HS-27A (cell line): ENCODE results near the gene MS4A4E.
A peak's percentile ranks its signal among the peaks of the same experiment; 100 is the strongest.
"Not testable (repeated sequence)": the region's sequence is repeated elsewhere in the genome, so short reads cannot be mapped to it uniquely, and the experiment has no call there.

Source experiments
- DNase-seq: peaks from one replicate; pipeline ENCODE4 v3.0.0-alpha.2; 2012; ENCODE audit warnings: low read depth, missing footprints

MS4A4E gene

DNA sequence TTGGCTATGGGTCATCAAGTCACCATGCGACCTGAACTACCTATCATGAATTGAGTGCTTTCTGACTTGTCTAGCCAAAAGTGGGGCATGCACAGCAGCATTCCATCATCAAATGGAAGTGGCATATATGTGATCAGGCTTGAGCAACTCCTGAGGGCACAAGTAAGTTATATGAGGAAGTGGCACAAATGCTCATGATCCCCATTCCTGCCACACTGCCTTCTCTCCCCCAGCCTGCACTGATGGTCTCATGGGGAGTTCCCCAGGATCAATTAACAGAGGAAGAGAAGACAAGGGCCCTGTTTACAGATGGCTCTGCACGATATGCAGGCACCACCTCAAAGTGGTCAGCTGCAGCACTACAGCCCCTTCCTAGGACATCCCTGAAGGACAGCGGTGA is 21.8 kb downstream of the MS4A4E start:
- DNase-seq, result no peak

DNA sequence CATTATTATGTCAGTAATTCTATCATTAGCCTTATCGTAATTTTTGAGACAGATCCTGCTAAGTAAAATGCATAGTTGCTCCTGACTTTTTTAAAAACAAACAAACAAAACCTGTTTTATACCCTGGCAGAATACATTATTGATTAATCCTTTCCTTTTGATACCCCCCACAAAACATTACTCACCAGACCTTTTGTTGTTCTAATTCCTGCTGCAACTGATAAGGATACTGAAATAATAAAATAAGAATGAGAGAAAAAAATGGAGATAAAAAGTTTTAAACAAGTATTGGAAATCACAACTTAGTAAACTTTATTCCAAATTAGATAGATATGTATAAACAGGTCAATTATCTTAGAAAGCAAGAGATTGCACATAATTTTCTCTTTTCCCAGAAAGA is 28.6 kb downstream of the MS4A4E start:
- no peak for DNase-seq

DNA sequence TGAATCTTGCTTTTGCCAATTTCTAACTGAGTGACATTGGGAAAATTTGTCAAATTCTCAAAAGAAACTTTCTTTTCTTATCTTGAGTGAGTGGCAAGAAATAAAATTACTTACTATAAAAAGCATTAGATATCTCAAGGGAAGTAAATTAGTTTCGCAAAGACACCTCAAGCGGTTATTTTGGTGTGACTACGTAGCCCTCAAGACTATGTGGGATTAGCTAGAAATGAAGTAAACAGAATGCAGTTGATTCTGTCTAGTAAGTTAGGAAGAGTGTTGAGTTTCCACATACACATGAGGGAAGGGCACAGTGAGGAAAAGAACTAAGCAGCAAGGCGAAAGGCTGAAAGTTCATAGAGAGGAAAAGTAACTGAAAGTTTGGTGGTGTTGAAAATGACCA is 31.7 kb downstream of the MS4A4E start:
- no peak for DNase-seq

- DNase-seq, result no peak
Observed at GRCh38 chr11:60209977-60210376, 33.0 kb downstream of the MS4A4E start.

DNA sequence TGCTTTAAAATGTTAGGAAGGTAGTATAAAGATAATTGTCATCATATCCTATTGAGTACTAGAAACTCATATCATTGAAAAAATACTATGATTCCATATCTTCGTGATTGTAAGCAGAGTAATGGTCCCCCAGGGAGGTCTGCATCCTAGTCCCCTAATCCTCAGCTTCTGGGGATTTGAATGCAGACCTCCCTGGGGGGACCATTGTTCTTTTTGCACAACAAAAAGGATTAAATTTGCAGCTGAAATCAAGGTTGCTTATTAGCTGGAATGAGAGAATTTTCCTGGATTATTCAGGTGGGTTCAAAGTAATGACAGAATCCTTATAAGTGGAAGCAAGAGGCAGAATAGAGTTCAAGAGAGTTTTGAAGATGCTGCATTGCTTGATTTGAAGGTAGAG is 34.0 kb downstream of the MS4A4E start:
- no peak for DNase-seq

DNA sequence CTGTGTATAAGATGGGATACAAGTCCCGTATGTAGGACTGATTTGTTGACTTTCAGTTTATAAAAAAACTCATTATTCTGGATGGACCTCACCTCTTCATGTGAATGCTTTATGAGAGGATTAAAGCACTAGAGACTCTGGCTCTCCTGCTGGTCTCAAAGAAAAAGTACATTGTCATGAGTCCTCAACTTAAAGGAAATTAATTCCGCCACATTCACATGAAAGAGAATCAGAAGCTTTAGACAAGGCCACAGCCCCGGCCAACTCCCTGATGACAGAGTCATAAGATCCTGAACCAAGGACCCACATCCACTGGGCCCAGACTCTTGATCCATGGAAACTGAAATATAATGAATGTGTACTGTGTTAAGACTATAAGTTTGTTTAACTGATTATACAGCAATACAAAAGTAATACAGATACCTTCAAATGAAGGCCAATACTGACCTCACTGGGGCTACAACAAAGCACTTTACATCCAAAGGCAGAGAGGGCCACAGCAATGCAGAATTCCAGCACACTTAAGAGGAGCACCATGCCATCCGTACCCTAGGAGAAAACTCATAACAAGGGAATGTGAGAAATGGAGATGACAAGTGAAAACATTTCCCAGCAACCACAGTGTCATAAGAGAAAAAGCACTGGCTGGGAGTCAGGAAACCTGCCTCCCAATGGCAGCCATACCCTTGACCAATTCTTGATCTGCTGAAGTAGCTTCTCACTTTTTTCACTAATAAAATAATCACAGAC is 34.6 kb downstream of the MS4A4E start:
- peak; percentile 3 for DNase-seq

DNA sequence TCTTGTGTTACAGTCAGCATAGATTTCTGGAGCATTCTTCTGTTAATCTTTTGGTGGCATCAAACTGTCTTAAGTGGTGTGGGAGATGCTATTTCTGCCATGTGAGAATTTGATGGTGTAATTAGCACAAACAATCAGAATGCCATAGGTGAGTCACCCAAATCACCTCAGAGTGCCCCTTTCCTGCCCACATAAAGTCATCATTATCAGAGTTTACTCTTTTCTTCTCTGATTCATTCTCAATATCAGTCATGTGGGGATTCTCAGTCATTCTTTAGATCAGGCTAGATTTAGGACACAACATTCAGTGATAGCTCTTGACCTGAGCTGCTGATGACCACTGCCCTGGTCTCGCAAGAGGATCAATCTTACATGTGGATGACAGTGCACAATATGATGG is 36.3 kb downstream of the MS4A4E start:
- no peak for DNase-seq

- DNase-seq, result no peak
Observed at GRCh38 chr11:60204922-60205321, 38.0 kb downstream of the MS4A4E start.

GRCh38 chr11:60201334-60201733 is 41.6 kb downstream of the MS4A4E start:
- DNase-seq, result not testable (repeated sequence)

GRCh38 chr11:60197442-60197841 is 45.5 kb downstream of the MS4A4E start:
- DNase-seq, result no peak

- DNase-seq, result no peak
Observed at GRCh38 chr11:60195923-60196368, 47.0 kb downstream of the MS4A4E start.

DNA sequence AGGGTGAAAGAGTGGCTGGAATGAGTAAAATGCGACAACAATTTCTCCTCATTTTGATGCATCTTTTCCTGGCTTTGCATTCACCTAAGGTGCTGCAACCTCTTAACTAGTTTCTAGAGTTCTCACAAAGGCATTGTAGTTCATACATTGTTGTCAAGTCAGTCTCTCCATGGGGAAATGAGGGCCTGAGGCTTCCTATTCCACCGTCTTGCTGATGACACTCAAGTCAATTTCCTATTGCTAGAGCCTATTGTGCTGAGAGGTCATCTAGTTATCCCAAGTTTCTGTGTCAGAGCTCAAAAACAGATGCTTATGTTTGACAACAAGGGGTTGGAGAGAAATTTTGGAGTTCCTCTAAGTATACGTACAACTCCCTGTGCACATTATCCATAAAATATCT is 48.4 kb downstream of the MS4A4E start:
- DNase-seq, result no peak

- DNase-seq, result peak; percentile 2
Observed at GRCh38 chr11:60193687-60194433, 49.1 kb downstream of the MS4A4E start.

DNA sequence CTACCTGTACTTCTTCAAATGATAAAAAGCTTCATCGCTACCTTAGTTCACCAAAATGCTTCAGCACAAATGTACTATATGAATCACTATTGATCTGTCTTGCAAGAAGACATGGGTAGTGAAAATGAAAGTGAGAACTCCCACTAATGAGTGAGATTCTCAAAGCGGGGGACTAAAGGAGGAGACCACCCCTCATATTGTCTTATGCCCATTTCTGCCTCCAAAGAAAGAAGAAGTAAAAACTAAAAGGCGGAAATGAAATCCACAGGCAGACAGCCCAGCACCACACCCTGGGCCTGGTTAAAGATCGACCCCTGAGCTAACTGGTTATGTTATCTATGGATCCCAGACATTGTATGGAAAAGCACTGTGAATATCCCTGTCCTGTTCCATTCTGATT is 50.4 kb downstream of the MS4A4E start:
- not testable (repeated sequence) for DNase-seq

- DNase-seq, result not testable (repeated sequence)
Observed at GRCh38 chr11:60188481-60188880, 54.5 kb downstream of the MS4A4E start.

DNA sequence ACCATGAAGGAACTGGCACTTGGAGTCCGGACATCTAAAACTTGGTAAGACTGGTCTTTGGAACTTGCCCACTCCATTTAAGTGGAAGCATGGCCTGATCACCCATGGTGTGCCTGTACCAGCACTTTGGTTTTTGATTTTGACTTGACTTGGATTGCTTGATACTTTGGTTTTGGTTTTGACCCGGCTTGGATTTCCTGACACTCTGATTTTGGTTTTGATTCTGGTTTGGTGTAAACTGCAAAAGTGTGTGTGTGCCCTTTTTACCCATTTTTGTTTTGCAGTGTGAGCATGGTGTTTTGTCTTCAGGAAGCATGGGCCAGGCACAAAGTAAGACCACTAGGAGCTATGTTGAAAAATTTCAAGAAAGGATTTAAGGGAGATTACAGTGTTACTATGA is 56.8 kb downstream of the MS4A4E start:
- not testable (repeated sequence) for DNase-seq

DNA sequence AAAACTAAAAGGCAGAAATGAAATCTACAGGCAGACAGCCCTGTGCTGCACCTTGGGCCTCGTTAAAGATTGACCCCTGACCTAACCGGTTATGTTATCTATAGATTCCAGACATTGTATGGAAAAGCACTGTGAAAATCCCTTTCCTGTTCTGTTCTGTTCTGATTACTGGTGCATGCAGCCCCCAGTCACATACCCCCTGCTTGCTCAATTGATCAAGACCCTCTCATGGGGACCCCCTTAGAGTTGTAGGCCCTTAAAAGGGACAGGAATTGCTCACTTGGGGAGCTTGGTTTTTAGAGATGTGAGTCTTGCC is 57.5 kb downstream of the MS4A4E start:
- DNase-seq, result not testable (repeated sequence)

DNA sequence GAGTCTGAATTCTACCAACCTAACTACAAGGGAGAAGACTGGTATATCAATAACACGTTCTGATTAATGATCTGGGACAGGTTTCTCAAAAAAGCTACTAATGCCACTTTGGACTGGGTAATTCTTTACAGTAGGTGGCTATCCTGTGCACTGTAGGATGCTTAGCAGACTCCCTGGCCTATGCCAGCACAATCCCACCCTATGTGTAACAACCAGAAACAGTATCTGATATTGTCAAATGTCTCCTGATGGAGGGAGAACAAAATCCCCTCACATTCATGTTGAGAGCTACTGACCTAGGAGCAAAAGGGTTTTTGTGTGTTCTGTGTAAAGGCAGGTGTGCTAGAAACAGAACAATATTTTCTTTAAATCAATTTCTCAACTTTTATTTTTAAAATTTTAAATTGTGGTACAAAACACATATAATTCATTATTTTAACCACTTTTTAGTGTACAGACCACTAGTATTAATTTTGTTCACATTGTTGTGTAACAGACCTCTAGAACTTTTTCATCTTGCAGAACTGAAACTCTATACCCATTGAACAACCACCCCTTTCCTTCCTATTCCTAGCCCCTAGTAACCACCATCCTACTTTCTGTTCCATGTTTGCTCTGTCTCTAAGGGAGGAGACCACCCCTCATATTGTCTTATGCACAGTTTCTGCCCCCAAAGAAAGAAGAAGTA is 58.0 kb downstream of the MS4A4E start:
- DNase-seq, result no peak

- DNase-seq, result no peak
Observed at GRCh38 chr11:60183591-60184205, 59.2 kb downstream of the MS4A4E start.

- DNase-seq, result no peak
Observed at GRCh38 chr11:60182541-60183330, 60.2 kb downstream of the MS4A4E start, which contains the start of gene MS4A6A. Gene MS4A6A, minus strand, starts transcription at chr11:60183083. Its CDS starts 1,356 bp downstream, at chr11:60181727.

GRCh38 chr11:60175860-60176275 is 67.1 kb downstream of the MS4A4E start:
- DNase-seq, result no peak

DNA sequence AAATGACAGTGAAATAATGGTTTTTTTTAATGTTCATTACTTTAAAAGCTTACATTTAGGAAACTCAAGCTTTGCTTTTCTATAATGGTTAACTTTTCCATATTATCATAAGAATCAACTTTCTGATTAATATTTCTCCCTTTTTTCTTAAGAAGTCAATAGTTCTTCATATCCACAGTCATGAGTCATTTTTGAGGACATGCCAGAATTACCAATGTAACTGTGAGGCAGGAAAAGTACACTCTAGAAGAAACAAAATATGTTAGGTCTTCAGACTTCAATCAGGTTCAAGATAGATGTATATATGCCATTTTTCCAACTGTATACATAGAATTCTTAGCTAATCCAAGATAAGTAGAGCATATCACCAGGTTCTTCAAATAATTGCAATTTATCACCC is 70.9 kb downstream of the MS4A4E start:
- no peak for DNase-seq
